GM12801 (cell line): ENCODE measurements around the gene RTN4RL1.

Experiments
- TF ChIP-seq, protein P1 (sequence below): IDR thresholded peaks from one replicate; pipeline ENCODE4 v1.5.1; 2011; ENCODE audit warnings: control low read depth; ENCODE audit not compliant: insufficient read length; ENCODE audit errors: extremely low read depth

RTN4RL1 gene

DNA sequence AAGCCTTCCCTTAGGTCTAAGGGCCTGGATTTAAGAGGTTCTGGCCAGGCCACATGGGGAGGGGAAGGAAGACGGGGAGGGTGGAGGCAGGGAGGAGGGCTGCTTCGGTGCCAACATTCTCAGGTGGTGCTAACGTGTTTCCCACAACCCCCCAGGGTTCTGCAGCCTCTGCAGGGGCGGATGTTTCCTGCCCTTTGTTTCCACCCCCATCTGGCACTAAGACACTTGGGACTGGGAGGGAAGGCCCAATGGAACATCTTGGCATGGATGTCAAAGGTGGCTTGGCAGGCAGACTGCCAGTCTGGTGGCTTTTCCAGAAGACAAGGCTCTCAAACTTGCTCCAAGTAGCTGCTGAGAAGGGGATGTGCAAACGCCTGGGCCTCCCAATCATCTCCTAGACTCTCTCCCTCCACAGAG is 42.5 kb upstream of the RTN4RL1 start:
- TF ChIP-seq, protein P1, sequence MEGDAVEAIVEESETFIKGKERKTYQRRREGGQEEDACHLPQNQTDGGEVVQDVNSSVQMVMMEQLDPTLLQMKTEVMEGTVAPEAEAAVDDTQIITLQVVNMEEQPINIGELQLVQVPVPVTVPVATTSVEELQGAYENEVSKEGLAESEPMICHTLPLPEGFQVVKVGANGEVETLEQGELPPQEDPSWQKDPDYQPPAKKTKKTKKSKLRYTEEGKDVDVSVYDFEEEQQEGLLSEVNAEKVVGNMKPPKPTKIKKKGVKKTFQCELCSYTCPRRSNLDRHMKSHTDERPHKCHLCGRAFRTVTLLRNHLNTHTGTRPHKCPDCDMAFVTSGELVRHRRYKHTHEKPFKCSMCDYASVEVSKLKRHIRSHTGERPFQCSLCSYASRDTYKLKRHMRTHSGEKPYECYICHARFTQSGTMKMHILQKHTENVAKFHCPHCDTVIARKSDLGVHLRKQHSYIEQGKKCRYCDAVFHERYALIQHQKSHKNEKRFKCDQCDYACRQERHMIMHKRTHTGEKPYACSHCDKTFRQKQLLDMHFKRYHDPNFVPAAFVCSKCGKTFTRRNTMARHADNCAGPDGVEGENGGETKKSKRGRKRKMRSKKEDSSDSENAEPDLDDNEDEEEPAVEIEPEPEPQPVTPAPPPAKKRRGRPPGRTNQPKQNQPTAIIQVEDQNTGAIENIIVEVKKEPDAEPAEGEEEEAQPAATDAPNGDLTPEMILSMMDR = no peak

DNA sequence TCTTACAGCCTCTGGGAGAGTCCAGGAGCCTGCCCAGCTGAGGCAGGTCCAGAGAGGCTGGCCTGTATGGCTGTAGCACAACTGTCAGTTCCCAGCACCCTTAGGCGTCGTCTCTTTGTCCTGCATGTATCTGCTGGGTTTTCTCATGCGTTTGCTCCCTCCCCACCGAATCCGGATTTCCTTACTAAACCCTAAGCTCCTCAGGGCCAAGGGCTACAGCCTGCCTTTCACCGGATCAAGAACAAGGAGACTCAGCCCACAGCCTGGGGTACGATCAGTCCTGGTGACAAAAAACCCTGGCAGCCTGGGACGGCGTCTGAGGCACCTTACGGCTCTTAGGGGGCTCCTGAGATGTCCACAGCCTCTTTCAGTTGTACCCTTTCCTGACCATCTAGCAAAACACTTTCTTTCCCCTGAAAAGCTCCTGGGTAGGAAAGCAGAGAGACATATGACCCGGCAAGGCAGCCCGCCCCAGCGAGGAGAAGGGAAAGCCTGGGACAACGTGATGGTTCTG is 42.0 kb upstream of the RTN4RL1 start:
- TF ChIP-seq, protein P1 = no peak

DNA sequence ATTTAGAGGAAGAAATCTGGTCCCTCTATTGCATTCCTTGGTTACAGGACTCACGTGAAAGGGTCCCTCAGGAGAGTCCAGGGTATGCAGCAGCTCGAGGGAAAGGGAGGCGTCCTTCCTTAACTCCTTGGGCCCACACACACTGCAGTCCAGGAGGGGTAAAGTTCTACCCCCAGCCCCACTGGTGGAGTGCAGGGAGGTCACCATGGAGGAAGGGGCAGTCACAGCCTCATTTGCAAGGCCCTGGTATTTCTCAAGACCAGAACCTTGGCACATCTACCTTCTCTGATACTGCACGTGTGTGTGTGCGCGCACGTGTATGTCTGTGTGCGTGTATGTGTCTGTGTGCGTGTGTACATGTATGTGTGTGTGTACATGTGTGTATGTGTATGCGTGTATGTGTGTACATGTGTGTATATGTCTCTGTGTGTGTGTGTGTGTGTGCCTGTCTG is 40.8 kb upstream of the RTN4RL1 start:
- TF ChIP-seq, protein P1 = no peak

DNA sequence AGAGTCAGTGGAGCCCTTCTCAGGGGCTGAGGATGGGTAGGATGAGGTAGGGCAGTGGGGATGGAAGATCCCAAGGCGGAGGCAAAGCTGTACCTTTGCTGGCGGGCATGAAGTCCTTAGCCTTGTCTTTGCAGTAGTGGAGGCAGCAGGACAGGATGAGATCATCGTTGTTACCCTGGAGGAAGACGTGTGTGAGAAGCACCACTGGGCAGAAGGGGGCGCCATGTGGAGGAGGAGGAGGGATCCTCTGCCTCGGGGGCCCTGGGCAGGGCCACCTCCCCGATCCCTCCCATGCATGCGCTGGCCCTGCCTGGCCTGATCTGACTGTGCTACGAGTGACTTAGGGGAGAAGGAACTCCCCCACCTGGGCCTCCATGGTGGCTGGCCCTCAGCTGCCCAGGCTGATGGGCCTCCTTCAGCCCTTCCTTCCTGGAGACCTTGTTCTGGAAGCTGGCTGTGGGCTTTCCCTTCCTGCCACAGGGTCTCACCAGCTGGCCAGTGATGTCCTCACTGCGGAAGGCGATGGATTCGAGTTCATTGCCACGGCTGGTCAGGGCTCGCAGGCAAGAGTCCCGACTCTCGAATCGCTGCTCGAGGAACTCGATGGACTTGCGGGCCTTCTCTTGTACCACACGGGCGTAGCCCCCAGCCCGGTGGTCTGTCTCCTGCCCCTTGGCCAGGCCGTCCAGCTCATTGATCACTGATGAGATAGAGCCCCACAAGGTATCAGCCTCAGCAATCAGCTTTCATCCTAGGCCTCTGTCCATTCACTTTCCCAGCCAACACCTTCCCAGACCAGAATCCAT is 40.0 kb upstream of the RTN4RL1 start:
- TF ChIP-seq, protein P1 = no peak

DNA sequence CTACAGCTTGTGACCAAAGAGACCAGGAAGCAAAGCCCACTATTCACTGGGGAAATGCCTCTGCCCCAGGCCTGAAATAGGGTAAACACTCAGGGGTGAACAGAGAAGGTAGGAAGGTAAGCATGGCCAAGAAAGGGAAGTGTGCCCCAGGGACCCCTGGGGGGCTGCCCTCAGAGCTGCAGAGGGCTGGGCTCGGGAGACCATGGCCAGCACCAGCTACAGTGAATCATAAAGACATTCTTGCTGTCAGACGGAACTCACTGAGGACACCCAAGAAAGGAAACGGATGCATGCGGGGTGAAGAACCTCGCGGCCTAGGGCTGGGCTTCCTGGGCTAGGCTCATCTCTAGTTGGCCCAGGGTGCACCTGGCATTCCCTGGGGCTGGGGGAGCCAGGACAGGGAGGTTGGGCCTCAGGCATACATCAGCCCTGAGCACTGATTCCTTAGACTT is 39.4 kb upstream of the RTN4RL1 start:
- TF ChIP-seq, protein P1 = no peak

DNA sequence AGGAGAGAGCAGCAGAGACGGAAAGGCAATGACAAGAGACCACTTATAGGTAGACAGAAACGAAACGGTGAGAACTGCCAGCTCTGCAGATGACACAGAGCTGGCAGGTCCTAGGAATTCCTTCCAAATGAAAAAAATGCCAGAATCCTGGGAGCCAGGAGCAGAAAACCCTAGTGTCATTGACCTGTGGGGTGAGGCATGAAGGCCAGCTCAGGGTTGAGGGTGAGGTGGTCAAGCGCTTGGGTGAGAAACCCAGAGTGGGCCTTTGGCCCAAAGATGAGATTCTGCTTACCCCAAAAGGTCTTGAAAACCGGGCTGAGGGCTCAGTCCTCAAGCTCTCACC is 39.0 kb upstream of the RTN4RL1 start:
- TF ChIP-seq, protein P1 = no peak

DNA sequence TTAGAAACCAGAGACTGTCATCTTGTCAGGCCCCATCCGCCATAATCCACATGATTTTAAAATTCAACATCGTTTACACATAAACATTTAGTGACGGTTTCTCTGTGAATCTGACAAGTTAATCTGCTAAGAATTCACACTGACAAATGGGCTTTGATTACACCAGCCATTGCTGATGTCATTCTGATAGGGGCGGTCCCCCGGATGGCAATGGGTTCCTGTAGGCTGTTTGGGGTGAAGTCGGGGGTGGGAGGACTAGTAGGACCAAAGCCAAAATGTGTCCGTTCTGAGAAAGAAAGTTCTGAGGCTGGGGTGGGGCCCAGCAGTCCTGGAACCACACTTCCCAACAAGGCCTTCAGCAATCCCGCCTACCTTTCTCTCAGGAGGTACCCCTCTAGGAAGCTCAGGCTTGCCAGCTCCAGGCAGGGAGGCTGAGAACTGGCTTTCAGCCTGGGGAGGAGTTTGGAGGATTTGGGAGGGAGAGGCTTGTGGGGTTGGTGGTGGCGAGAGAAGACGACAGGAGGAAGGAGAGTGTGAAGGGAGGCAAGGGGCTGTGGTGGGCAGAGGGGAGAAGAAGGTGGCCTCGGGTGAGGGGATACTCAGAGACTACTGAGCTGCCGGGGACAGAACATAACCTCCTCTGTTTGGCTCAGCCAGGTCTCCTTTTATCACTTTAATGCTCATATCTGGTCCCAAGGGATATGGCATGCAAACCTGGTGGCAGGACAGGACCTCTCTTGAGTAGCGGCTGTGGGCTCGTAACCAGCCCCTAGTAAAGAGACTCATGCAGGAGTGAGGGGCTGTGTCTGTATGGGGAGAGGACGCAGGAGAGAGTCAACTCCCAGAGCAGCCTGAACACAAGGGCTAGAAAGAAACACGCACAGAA is 38.4 kb upstream of the RTN4RL1 start:
- TF ChIP-seq, protein P1 = no peak
